ENCODE results near the gene GUSB. TPM values are rescaled to one million over a fixed set of nuclear protein-coding genes. Genes with fewer than 3 reads are reported as not detected.

GUSB gene
- total and polyA plus RNA-seq, 9 of the 15 experiments (the other 6 are each of a cell fraction or from before 2014, with no cell fraction given) = 22.7 to 102 (median 60.1) TPM

DNA sequence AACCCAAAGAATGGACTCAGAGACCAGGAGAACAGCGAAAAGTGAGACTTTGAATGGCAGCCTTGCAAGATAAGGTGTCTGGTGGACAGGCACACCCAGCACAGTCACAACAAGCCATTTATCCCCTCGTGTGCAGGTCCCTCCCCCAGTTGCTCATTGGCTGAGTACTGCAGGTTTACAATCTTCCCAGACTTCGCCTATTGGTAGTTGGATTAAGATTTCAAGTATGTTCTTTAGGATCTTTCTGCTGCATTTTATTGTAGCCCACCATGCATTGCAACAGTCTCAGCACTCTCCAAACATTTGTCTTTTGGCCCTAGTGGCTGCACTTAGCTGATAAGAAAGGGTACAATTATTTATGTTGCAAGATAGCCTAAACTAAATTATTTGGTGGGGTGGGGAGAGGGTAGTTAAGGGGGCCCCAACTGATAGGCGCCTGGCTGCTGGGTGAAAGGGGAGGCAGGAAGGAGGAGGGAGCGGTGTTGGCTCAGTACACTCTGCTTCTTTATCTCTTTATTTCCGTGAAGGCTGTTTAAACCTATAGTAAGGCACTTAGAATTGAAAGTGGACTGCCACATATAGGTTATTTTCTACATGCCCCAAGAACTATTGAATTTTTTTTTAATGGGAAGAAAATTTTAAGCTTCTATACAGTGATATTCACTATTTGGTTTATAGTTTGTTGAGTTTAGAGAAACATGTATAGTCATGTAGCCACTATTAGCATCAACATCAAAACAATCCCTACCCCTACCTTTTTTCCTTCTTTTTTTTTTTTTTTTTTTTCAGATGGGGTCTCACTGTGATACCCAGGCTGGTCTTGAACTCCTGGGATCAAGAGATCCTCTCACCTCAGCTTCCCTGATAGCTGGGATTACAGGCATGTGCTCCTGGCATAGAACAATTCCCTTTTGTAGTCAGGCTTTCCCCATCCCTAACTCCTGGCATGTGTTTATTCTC lies 54.2 kb downstream of the GUSB start:
- intact Hi-C loops (cut with micrococcal nuclease) = no loop called here
- DNase-seq (ENCODE audit: extremely low read depth in 1 of 4, low spot score in 3 of 4) (peak; percentile 81 to 94 (median 88)), FAIRE-seq (peak; percentile 98), ATAC-seq (peak; percentile 99)
- peak overlapping the region; percentile 15 to 46; a peak in 3 of 4 replicates for H3K9ac ChIP-seq (ENCODE audit: insufficient read depth in 1 of 2, low read depth in 2 of 2, low read length in 2 of 2)
- no peaks in the 10 kb centered on the region for H3K9me3 ChIP-seq (replicated peaks; ENCODE audit: control insufficient read depth, insufficient read depth, low read depth, low read length)
- H3K4me1 ChIP-seq (replicated peaks in 1 of 2; ENCODE audit: control insufficient read depth in 2 of 2, insufficient read depth in 2 of 2, low read length in 2 of 2) = peaks cover 9 to 35% of the 10 kb centered on the region in 2 experiments; a peak in 4 of 5 replicates
- CTCF ChIA-PET (ENCODE audit: low intra/inter-chr PET ratio) = no interaction called here
- no peaks in the 10 kb centered on the region for H3K9me1 ChIP-seq (ENCODE audit: control insufficient read depth, insufficient read depth, low read length)
- WGBS (ENCODE audit: insufficient coverage, low coverage, missing lambda C conversion rate) = 1% methylated on average over 6 of the region's 6 CpGs
- no peaks in the 10 kb centered on the region for H3K27me3 ChIP-seq (ENCODE audit: control insufficient read depth in 2 of 2, insufficient read depth in 2 of 2, low read length in 2 of 2)
- H3K79me2 ChIP-seq (ENCODE audit: control insufficient read depth, insufficient read depth, low read length) = peaks cover 76% of the 10 kb centered on the region
- H3K4me2 ChIP-seq (ENCODE audit: insufficient read depth, low read length) = peak overlapping the region; percentile 72
- peak overlapping the region; percentile 5; the same call in 1 of the 2 replicates for H2AFZ ChIP-seq (ENCODE audit: low read depth, low read length)
- POLR2A ChIA-PET = no interaction called here
- peaks cover 2% of the 10 kb centered on the region; the same call in 1 of the 2 replicates for H4K20me1 ChIP-seq (replicated peaks; ENCODE audit: control insufficient read depth, insufficient read depth, low read length)
- H3K36me3 ChIP-seq (ENCODE audit: control insufficient read depth, insufficient read depth, low read length) = peaks cover 5% of the 10 kb centered on the region; the same call in 2 of the 3 replicates
- in situ Hi-C loops (cut with MboI) = no loop called here
- H3K27ac ChIP-seq (ENCODE audit: extremely low read depth, low read depth, low read length) = peak overlapping the region; percentile 64
- TSS peak; percentile 55 for BruUV-seq (replicated peaks)
- H3K4me3 ChIP-seq = peak overlapping the region; percentile 19
- TF ChIP-seq FOXK1 (CRISPR knock-in tag; IDR thresholded peaks at IDR 0.05; ENCODE audit: borderline replicate concordance) = 0 out of 2 replicates have a peak, but pooled peaks have one; percentile 32
- no peak for TF ChIP-seq PHB (CRISPR knock-in tag; IDR thresholded peaks at IDR 0.05)
- TF ChIP-seq TCF3 (CRISPR knock-in tag; IDR thresholded peaks at IDR 0.05) = peak; percentile 86
- TF ChIP-seq ATF1 (CRISPR knock-in tag; IDR thresholded peaks at IDR 0.05) = no peak
- TF ChIP-seq ATF1 (tag; IDR thresholded peaks at IDR 0.05) = peak; percentile 74
- peak; percentile 69; the same call in 1 of the 2 replicates for TF ChIP-seq RNF2 (IDR thresholded peaks at IDR 0.05)
- TF ChIP-seq ATF4 (CRISPR knock-in tag; IDR thresholded peaks at IDR 0.05) = no peak
- TF ChIP-seq YY1 (IDR thresholded peaks at IDR 0.05; ENCODE audit: borderline replicate concordance in 1 of 3, control insufficient read depth in 1 of 3, extremely low read depth in 1 of 3, insufficient read depth in 3 of 3, insufficient read length in 1 of 3, insufficient replicate concordance in 2 of 3, low read depth in 1 of 3, low read length in 2 of 3) = peak in 2 of 3 experiments; percentile 13 to 51
- TF ChIP-seq MAZ (CRISPR knock-in tag; conservative IDR thresholded peaks at IDR 0.05 in 1 of 2, IDR thresholded peaks at IDR 0.05 in 1 of 2) = peak; percentile 36 to 38; a peak in 1 of 4 replicates
- TF ChIP-seq BCLAF1 (IDR thresholded peaks at IDR 0.05; ENCODE audit: borderline replicate concordance in 1 of 2, control insufficient read depth in 1 of 2, low read depth in 2 of 2, low read length in 1 of 2) = 0 out of 4 replicates have a peak, but pooled peaks of 1 of the 2 experiments have one; percentile 40
- no peak for TF ChIP-seq ARID2 (IDR thresholded peaks at IDR 0.05)
- TF ChIP-seq, protein P1, sequence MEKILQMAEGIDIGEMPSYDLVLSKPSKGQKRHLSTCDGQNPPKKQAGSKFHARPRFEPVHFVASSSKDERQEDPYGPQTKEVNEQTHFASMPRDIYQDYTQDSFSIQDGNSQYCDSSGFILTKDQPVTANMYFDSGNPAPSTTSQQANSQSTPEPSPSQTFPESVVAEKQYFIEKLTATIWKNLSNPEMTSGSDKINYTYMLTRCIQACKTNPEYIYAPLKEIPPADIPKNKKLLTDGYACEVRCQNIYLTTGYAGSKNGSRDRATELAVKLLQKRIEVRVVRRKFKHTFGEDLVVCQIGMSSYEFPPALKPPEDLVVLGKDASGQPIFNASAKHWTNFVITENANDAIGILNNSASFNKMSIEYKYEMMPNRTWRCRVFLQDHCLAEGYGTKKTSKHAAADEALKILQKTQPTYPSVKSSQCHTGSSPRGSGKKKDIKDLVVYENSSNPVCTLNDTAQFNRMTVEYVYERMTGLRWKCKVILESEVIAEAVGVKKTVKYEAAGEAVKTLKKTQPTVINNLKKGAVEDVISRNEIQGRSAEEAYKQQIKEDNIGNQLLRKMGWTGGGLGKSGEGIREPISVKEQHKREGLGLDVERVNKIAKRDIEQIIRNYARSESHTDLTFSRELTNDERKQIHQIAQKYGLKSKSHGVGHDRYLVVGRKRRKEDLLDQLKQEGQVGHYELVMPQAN (IDR thresholded peaks at IDR 0.05; ENCODE audit: borderline replicate concordance) = 0 out of 2 replicates have a peak, but pooled peaks have one; percentile 13
- peak; percentile 12; the same call in 1 of the 2 replicates for TF ChIP-seq RAD51 (IDR thresholded peaks at IDR 0.05; ENCODE audit: borderline replicate concordance, low read depth)

All from K562 (cell line).